NB4 (cell line): ENCODE data around the gene SGSH.

ENCODE experiments used
- DNase-seq: peaks from one replicate; pipeline ENCODE4 v3.0.0; 2010; ENCODE audit warnings: low read depth
- H3K4me3 ChIP-seq: one replicate; pipeline ENCODE4 v1.5.1; 2011; ENCODE audit warnings: mild to moderate bottlenecking, low read depth, low read length, moderate library complexity
- MYC ChIP-seq: IDR thresholded peaks from 2 replicates; pipeline ENCODE4 v1.6.1; 2011; ENCODE audit warnings: low read depth, low read length
- POLR2A ChIP-seq: IDR thresholded peaks from 2 replicates; pipeline ENCODE4 v1.6.1; 2011; ENCODE audit warnings: mild to moderate bottlenecking; ENCODE audit not compliant: insufficient read length; ENCODE audit errors: extremely low read depth
- TF ChIP-seq, protein P1 (sequence below): IDR thresholded peaks from 2 replicates; pipeline ENCODE4 v1.6.1; 2011; ENCODE audit warnings: low read depth, low read length
- TF ChIP-seq, protein P2 (sequence below): IDR thresholded peaks from one replicate; pipeline ENCODE4 v1.5.1; 2012; ENCODE audit warnings: low read depth, low read length

The SGSH gene

DNA sequence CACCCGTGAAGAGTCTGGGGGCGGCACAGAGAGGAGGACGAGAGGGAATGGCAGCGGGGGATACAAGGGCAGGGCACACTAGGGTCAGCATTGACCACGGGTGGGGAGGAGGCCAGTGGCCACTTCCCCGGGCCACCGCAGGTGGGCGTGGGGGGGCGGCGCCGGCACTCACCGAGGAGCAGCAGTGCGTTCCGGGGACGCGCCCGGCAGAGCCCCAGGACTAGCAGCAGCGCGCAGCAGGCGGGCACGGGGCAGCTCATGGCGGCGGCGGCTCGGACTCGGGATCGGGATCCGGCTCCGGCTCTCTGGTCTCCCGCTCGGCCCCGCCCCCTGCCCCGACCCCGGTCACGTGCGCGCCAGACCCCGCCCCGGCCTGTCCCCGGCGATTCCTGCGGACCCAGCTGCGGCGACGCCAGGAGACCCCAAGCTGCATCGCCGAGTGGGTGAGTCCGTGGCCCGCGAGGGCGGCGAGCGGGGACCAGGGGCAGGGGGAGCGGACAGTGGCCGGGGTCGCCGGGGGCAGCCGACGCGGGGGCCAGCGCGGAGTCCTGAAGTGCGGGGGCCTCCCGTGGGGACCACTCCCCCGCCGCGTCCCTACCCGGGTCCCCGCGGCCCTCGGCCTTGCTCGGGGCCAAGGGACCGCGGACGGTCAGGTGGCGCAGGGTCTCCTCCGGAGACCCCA lies at the start of gene SGSH, which contains the start of gene SLC26A11:
SGSH (minus strand) TSS at position 280 of the 682 bp plus-strand sequence; CDS start at position 260, 20 bp downstream.
SLC26A11 (plus strand) TSS at position 374 of the 682 bp plus-strand sequence. CDS start 1,134 bp downstream, outside the sequence.
- peak; percentile 21 for DNase-seq

GRCh38 chr17:80269405-80269807 lies 49.3 kb upstream of the SGSH start:
- no peak overlapping the region for H3K4me3 ChIP-seq
- no peak for DNase-seq
- TF ChIP-seq, protein P1, sequence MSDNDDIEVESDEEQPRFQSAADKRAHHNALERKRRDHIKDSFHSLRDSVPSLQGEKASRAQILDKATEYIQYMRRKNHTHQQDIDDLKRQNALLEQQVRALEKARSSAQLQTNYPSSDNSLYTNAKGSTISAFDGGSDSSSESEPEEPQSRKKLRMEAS: no peak
- TF ChIP-seq, protein P2, sequence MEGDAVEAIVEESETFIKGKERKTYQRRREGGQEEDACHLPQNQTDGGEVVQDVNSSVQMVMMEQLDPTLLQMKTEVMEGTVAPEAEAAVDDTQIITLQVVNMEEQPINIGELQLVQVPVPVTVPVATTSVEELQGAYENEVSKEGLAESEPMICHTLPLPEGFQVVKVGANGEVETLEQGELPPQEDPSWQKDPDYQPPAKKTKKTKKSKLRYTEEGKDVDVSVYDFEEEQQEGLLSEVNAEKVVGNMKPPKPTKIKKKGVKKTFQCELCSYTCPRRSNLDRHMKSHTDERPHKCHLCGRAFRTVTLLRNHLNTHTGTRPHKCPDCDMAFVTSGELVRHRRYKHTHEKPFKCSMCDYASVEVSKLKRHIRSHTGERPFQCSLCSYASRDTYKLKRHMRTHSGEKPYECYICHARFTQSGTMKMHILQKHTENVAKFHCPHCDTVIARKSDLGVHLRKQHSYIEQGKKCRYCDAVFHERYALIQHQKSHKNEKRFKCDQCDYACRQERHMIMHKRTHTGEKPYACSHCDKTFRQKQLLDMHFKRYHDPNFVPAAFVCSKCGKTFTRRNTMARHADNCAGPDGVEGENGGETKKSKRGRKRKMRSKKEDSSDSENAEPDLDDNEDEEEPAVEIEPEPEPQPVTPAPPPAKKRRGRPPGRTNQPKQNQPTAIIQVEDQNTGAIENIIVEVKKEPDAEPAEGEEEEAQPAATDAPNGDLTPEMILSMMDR: no peak
- TF ChIP-seq POLR2A (no peak), MYC (no peak)

More for the DNA sequence above, at the start of gene SGSH, which contains the start of gene SLC26A11:
- no peak within 1 kb of the TSS for H3K4me3 ChIP-seq
- TF ChIP-seq MYC (no peak), POLR2A (no peak)
- TF ChIP-seq, protein P2: no peak
- TF ChIP-seq, protein P1: no peak

DNA sequence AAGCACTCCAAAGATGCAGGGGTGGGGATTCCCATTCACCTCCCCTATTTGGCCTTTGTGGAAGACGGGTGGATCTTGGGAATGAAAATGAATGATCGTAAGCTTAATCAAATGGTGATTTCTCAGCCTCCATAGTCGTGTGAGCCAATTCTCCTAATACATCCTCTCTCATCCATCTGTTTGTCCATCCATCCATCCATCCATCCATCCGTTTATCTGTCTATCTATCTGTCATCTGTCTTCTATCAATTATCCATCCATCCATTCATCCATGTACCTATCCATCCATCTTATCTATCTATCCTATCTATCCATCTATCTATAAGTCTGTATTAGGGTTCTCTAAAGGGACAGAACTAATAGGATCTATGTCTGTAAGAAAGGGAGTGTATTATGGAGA lies 48.3 kb upstream of the SGSH start:
- TF ChIP-seq, protein P1: no peak
- TF ChIP-seq POLR2A (no peak), MYC (no peak)
- TF ChIP-seq, protein P2: no peak
- H3K4me3 ChIP-seq: no peak overlapping the region
- DNase-seq: no peak

DNA sequence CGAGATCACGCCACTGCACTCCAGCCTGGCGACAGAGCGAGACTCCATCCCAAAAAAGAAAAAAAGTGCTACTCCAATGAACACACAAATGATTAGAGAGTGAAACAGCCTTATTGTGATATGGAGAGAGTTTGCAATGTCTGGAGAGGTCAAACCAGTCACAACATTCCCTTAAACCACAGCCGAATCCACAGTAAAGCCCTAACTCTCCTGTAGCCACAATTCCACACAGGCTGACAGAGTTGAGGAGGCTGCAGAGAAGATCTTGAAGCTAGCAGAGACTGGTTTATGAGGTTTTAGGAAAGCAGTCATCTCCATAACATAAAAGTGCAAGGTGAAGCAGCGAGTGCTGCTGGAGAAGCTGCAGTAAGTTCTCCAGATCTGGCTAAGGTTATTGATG lies 47.3 kb upstream of the SGSH start:
- H3K4me3 ChIP-seq: no peak overlapping the region
- TF ChIP-seq, protein P2: no peak
- TF ChIP-seq MYC (no peak), POLR2A (no peak)
- TF ChIP-seq, protein P1: no peak

GRCh38 chr17:80265205-80266068 lies 45.3 kb upstream of the SGSH start:
- H3K4me3 ChIP-seq: no peak overlapping the region
- no peak for DNase-seq
- TF ChIP-seq, protein P2: no peak
- TF ChIP-seq POLR2A (no peak), MYC (no peak)
- TF ChIP-seq, protein P1: no peak

More for the DNA sequence above, 47.3 kb upstream of the SGSH start:
- DNase-seq: no peak
